Fibroblast of the aortic adventitia (primary cell): ENCODE results near the gene CNKSR1. TPM values are rescaled to one million over a fixed set of nuclear protein-coding genes. Genes with fewer than 3 reads are reported as not detected.

Source experiments
- DNase-seq: peaks from one replicate; pipeline ENCODE4 v3.0.0-alpha.2; 2010; ENCODE audit warnings: low read depth
- H3K4me3 ChIP-seq: 2 replicates; pipeline ENCODE4 v1.5.1; 2011; ENCODE audit warnings: low read depth, mild to moderate bottlenecking, control low read depth, low read length, moderate library complexity
- CTCF ChIP-seq: IDR thresholded peaks from 2 replicates; pipeline ENCODE4 v1.5.1; 2011; ENCODE audit warnings: mild to moderate bottlenecking, low read length, control low read depth, inconsistent platforms; ENCODE audit not compliant: insufficient read depth
- total RNA-seq: library from RNA; depleted of rRNA; stranded (reverse); fragments of >200 nt; gene quantifications from 2 replicates; pipeline ENCODE4 v1.2.3, GENCODE V29; 2012; ENCODE audit warnings: low replicate concordance

The CNKSR1 gene
- total RNA-seq, 1 donor, result 0.27 TPM

- DNase-seq, result no peak
- no peak overlapping the region for H3K4me3 ChIP-seq
- TF ChIP-seq CTCF, result no peak
Observed at GRCh38 chr1:26138974-26139558, 38.2 kb upstream of the CNKSR1 start.

GRCh38 chr1:26142159-26142558 is 35.1 kb upstream of the CNKSR1 start:
- H3K4me3 ChIP-seq, result no peak overlapping the region
- DNase-seq, result no peak
- TF ChIP-seq CTCF, result peak; percentile 21

GRCh38 chr1:26145041-26145959 is 32.0 kb upstream of the CNKSR1 start:
- TF ChIP-seq CTCF, result peak; percentile 77
- peak; percentile 89 for DNase-seq
- no peak overlapping the region for H3K4me3 ChIP-seq

- no peak for TF ChIP-seq CTCF
- H3K4me3 ChIP-seq, result no peak overlapping the region
- DNase-seq, result no peak
Observed at GRCh38 chr1:26145960-26146294, 31.4 kb upstream of the CNKSR1 start.

- no peak for TF ChIP-seq CTCF
- H3K4me3 ChIP-seq, result no peak overlapping the region
- DNase-seq, result no peak
Observed at GRCh38 chr1:26148887-26149286, 28.4 kb upstream of the CNKSR1 start.

- no peak for DNase-seq
- TF ChIP-seq CTCF, result no peak
- H3K4me3 ChIP-seq, result no peak overlapping the region
Observed at GRCh38 chr1:26153966-26154532, 23.2 kb upstream of the CNKSR1 start.
